Ascending aorta (tissue), 2 donors: Measurements from ENCODE around the gene TVP23A. TPM values are rescaled to one million over a fixed set of nuclear protein-coding genes. Genes with fewer than 3 reads are reported as not detected.

ENCODE experiments used
- DNase-seq, 2 donors: peaks; one replicate each; pipeline ENCODE4 v3.0.0-alpha.2; 2019; ENCODE audit warnings: low spot score in 2 of 2
- H3K27ac ChIP-seq, 2 donors: fragments of 200-600 bp; sonication (generic); one replicate each; pipeline ENCODE4 v1.5.1; 2016 to 2017; ENCODE audit warnings: mild to moderate bottlenecking in 1 of 2
- H3K27me3 ChIP-seq: fragments of 200-600 bp; sonication (generic); one replicate; pipeline ENCODE4 v1.5.1; 2017
- H3K36me3 ChIP-seq, 2 donors: fragments of 200-600 bp; sonication (generic); one replicate each; pipeline ENCODE4 v1.5.1; 2016
- H3K4me1 ChIP-seq, 2 donors: fragments of 200-600 bp; sonication (generic); one replicate each; pipeline ENCODE4 v1.5.1; 2016 to 2017; ENCODE audit warnings: mild to moderate bottlenecking in 1 of 2
- H3K4me3 ChIP-seq, 2 donors: fragments of 200-600 bp; sonication (generic); one replicate each; pipeline ENCODE4 v1.5.1; 2016 to 2017; ENCODE audit warnings: mild to moderate bottlenecking in 1 of 2
- H3K9me3 ChIP-seq, 2 donors: fragments of 200-600 bp; sonication (generic); one replicate each; pipeline ENCODE4 v1.5.1; 2016
- CTCF ChIP-seq, 3 experiments: fragments of 200-600 bp in 2 of 3; fragments of 450-650 bp in 1 of 3; sonication (generic) in 2 of 3; IDR thresholded peaks; one replicate each; pipeline ENCODE4 v1.5.1; 2016 to 2019; ENCODE audit warnings: antibody characterized with exemption in 3 of 3, mild to moderate bottlenecking in 1 of 3, moderate library complexity in 1 of 3
- intact Hi-C: fragments of 100-400 bp; cut with DNase I; formaldehyde crosslinking; loops from one replicate; pipeline ENCODE4 v1.15.1; 2023
- total RNA-seq: library from RNA; depleted of rRNA; stranded (reverse); fragments of >200 nt; gene quantifications from one replicate; pipeline ENCODE4 v1.1.0, GENCODE V29; 2016

TVP23A gene
- total RNA-seq, 1 donor from 2014 or later, result not detected

GRCh38 chr16:10859658-10860057 lies 41.1 kb upstream of the TVP23A start:
- TF ChIP-seq CTCF (IDR thresholded peaks at IDR 0.05), result no peak
- no peak overlapping the region for H3K27ac ChIP-seq
- H3K4me3 ChIP-seq, result no peak overlapping the region
- H3K27me3 ChIP-seq, result no peaks in the 10 kb centered on the region
- H3K4me1 ChIP-seq, result no peaks in the 10 kb centered on the region
- DNase-seq, result no peak
- H3K36me3 ChIP-seq, result no peaks in the 10 kb centered on the region
- no peaks in the 10 kb centered on the region for H3K9me3 ChIP-seq
- intact Hi-C loops, result no loop called here

GRCh38 chr16:10859020-10859419 lies 40.4 kb upstream of the TVP23A start:
- Histone ChIP-seq H3K9me3 (no peaks in the 10 kb centered on the region), H3K27me3 (no peaks in the 10 kb centered on the region), H3K27ac (no peak overlapping the region), H3K36me3 (no peaks in the 10 kb centered on the region), H3K4me3 (no peak overlapping the region), H3K4me1 (no peaks in the 10 kb centered on the region)
- TF ChIP-seq CTCF (IDR thresholded peaks at IDR 0.05), result no peak
- DNase-seq, result no peak
- intact Hi-C loops, result no loop called here

- Histone ChIP-seq H3K9me3 (no peaks in the 10 kb centered on the region), H3K27ac (no peak overlapping the region), H3K27me3 (no peaks in the 10 kb centered on the region), H3K4me3 (no peak overlapping the region), H3K36me3 (no peaks in the 10 kb centered on the region), H3K4me1 (no peaks in the 10 kb centered on the region)
- intact Hi-C loops, result no loop called here
- no peak for TF ChIP-seq CTCF (IDR thresholded peaks at IDR 0.05)
- DNase-seq, result no peak
Measured at GRCh38 chr16:10858203-10858602, 39.6 kb upstream of the TVP23A start.

- no peak for DNase-seq
- Histone ChIP-seq H3K4me1 (no peaks in the 10 kb centered on the region), H3K36me3 (no peaks in the 10 kb centered on the region), H3K27me3 (no peaks in the 10 kb centered on the region), H3K27ac (no peak overlapping the region), H3K9me3 (no peaks in the 10 kb centered on the region), H3K4me3 (no peak overlapping the region)
- TF ChIP-seq CTCF (IDR thresholded peaks at IDR 0.05), result no peak
- intact Hi-C loops, result no loop called here
Measured at GRCh38 chr16:10856042-10856441, 37.4 kb upstream of the TVP23A start.

GRCh38 chr16:10852948-10853347 lies 34.4 kb upstream of the TVP23A start:
- Histone ChIP-seq H3K4me1 (no peaks in the 10 kb centered on the region), H3K36me3 (no peaks in the 10 kb centered on the region), H3K27ac (no peak overlapping the region), H3K4me3 (no peak overlapping the region), H3K27me3 (no peaks in the 10 kb centered on the region), H3K9me3 (no peaks in the 10 kb centered on the region)
- TF ChIP-seq CTCF (IDR thresholded peaks at IDR 0.05), result no peak
- no peak for DNase-seq
- intact Hi-C loops, result no loop called here

- DNase-seq, result no peak
- H3K36me3 ChIP-seq, result no peaks in the 10 kb centered on the region
- intact Hi-C loops, result no loop called here
- no peaks in the 10 kb centered on the region for H3K27me3 ChIP-seq
- H3K4me3 ChIP-seq, result no peak overlapping the region
- no peak overlapping the region for H3K27ac ChIP-seq
- no peaks in the 10 kb centered on the region for H3K9me3 ChIP-seq
- TF ChIP-seq CTCF (IDR thresholded peaks at IDR 0.05), result no peak
- H3K4me1 ChIP-seq, result no peaks in the 10 kb centered on the region
Measured at GRCh38 chr16:10852286-10852685, 33.7 kb upstream of the TVP23A start.
